ENCODE measurements around the gene KCNH1. TPM values are rescaled to one million over a fixed set of nuclear protein-coding genes. Genes with fewer than 3 reads are reported as not detected.

The KCNH1 gene
- total RNA-seq, 1 donor from 2014 or later: 6.3 TPM

- no peak overlapping the region for H3K27ac Mint-ChIP-seq (ENCODE audit: unreplicated experiment)
- no peak for DNase-seq (ENCODE audit: low spot score)
- no peak for TF ChIP-seq CTCF (IDR thresholded peaks at IDR 0.05)
- peaks cover 6% of the 10 kb centered on the region for H3K9me3 Mint-ChIP-seq (ENCODE audit: low read depth)
- no peak overlapping the region for H3K4me3 Mint-ChIP-seq (ENCODE audit: unreplicated experiment)
- no peaks in the 10 kb centered on the region for H3K27me3 Mint-ChIP-seq (ENCODE audit: low read depth)
- H3K4me1 Mint-ChIP-seq (ENCODE audit: low read depth): no peaks in the 10 kb centered on the region
- peaks cover 2% of the 10 kb centered on the region for H3K36me3 Mint-ChIP-seq (ENCODE audit: low read depth)
Measured at GRCh38 chr1:210706246-210706645, 427.7 kb downstream of the KCNH1 start.

- Mint-ChIP-seq H3K4me1 (ENCODE audit: low read depth) (peaks cover 3% of the 10 kb centered on the region), H3K4me3 (ENCODE audit: unreplicated experiment) (no peak overlapping the region), H3K27ac (ENCODE audit: unreplicated experiment) (no peak overlapping the region), H3K9me3 (ENCODE audit: low read depth) (peaks cover 6% of the 10 kb centered on the region), H3K27me3 (ENCODE audit: low read depth) (no peaks in the 10 kb centered on the region), H3K36me3 (ENCODE audit: low read depth) (peaks cover 2% of the 10 kb centered on the region)
- no peak for TF ChIP-seq CTCF (IDR thresholded peaks at IDR 0.05)
- no peak for DNase-seq (ENCODE audit: low spot score)
Measured at GRCh38 chr1:210705086-210705485, 428.9 kb downstream of the KCNH1 start.

- Mint-ChIP-seq H3K9me3 (ENCODE audit: low read depth) (peaks cover 6% of the 10 kb centered on the region), H3K27me3 (ENCODE audit: low read depth) (no peaks in the 10 kb centered on the region), H3K27ac (ENCODE audit: unreplicated experiment) (no peak overlapping the region), H3K4me1 (ENCODE audit: low read depth) (peaks cover 3% of the 10 kb centered on the region), H3K4me3 (ENCODE audit: unreplicated experiment) (no peak overlapping the region), H3K36me3 (ENCODE audit: low read depth) (peaks cover 2% of the 10 kb centered on the region)
- TF ChIP-seq CTCF (IDR thresholded peaks at IDR 0.05): no peak
- no peak for DNase-seq (ENCODE audit: low spot score)
Measured at GRCh38 chr1:210703593-210703992, 430.4 kb downstream of the KCNH1 start.

- H3K9me3 Mint-ChIP-seq (ENCODE audit: low read depth): peaks cover 6% of the 10 kb centered on the region
- H3K4me3 Mint-ChIP-seq (ENCODE audit: unreplicated experiment): no peak overlapping the region
- no peak overlapping the region for H3K27ac Mint-ChIP-seq (ENCODE audit: unreplicated experiment)
- TF ChIP-seq CTCF (IDR thresholded peaks at IDR 0.05): no peak
- H3K36me3 Mint-ChIP-seq (ENCODE audit: low read depth): peaks cover 2% of the 10 kb centered on the region
- DNase-seq (ENCODE audit: low spot score): no peak
- H3K27me3 Mint-ChIP-seq (ENCODE audit: low read depth): no peaks in the 10 kb centered on the region
- peaks cover 3% of the 10 kb centered on the region for H3K4me1 Mint-ChIP-seq (ENCODE audit: low read depth)
Measured at GRCh38 chr1:210702506-210702905, 431.4 kb downstream of the KCNH1 start.

GRCh38 chr1:210700511-210700910 is 433.4 kb downstream of the KCNH1 start:
- Mint-ChIP-seq H3K4me3 (ENCODE audit: unreplicated experiment) (no peak overlapping the region), H3K9me3 (ENCODE audit: low read depth) (peaks cover 6% of the 10 kb centered on the region), H3K27ac (ENCODE audit: unreplicated experiment) (no peak overlapping the region), H3K36me3 (ENCODE audit: low read depth) (peaks cover 2% of the 10 kb centered on the region), H3K4me1 (ENCODE audit: low read depth) (peaks cover 3% of the 10 kb centered on the region), H3K27me3 (ENCODE audit: low read depth) (no peaks in the 10 kb centered on the region)
- no peak for DNase-seq (ENCODE audit: low spot score)
- TF ChIP-seq CTCF (IDR thresholded peaks at IDR 0.05): no peak
